Upper lobe of left lung (tissue), 4 donors: Measurements from ENCODE around the gene SYCP2L.

Experiments
- POLR2A ChIP-seq, 4 donors: fragments of 450-650 bp; IDR thresholded peaks; one replicate each; pipeline ENCODE4 v1.5.1; 2016 to 2017; ENCODE audit warnings: antibody characterized with exemption in 4 of 4, mild to moderate bottlenecking in 2 of 4
- POLR2AphosphoS5 ChIP-seq, 2 donors: sonication (generic); formaldehyde crosslinking; IDR thresholded peaks; one replicate each; pipeline ENCODE4 v1.5.1; 2017; ENCODE audit warnings: antibody characterized with exemption in 2 of 2
- TF ChIP-seq, protein P1 (sequence below), 6 experiments: fragments of 450-650 bp in 4 of 6; fragments of 200-600 bp in 2 of 6; sonication (generic) in 2 of 6; IDR thresholded peaks; one replicate each; pipeline ENCODE4 v1.5.1; 2016 to 2019; ENCODE audit warnings: antibody characterized with exemption in 6 of 6

DNA sequence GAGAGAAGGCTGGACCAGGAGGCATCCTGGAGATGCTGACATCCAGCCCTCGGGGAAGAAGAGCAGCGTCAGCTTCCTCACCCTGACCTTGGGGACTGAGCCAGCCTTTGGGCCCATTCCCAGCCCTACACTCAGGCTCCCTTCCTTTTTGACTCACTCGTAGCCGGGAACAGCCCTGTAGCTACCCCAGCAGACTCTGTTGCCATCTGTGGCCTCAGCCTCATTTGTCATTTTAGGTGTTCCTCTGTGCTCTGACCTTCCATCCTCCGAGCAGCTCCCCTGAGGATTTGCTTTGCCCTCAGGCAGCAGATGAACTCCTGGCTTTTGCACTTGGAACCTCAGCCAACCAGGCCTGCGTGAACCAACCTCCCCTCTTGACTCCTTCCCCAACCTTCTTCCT is 89.7 kb downstream of the SYCP2L start:
- TF ChIP-seq, protein P1, sequence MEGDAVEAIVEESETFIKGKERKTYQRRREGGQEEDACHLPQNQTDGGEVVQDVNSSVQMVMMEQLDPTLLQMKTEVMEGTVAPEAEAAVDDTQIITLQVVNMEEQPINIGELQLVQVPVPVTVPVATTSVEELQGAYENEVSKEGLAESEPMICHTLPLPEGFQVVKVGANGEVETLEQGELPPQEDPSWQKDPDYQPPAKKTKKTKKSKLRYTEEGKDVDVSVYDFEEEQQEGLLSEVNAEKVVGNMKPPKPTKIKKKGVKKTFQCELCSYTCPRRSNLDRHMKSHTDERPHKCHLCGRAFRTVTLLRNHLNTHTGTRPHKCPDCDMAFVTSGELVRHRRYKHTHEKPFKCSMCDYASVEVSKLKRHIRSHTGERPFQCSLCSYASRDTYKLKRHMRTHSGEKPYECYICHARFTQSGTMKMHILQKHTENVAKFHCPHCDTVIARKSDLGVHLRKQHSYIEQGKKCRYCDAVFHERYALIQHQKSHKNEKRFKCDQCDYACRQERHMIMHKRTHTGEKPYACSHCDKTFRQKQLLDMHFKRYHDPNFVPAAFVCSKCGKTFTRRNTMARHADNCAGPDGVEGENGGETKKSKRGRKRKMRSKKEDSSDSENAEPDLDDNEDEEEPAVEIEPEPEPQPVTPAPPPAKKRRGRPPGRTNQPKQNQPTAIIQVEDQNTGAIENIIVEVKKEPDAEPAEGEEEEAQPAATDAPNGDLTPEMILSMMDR (IDR thresholded peaks at IDR 0.05) = no peak
- no peak for TF ChIP-seq POLR2AphosphoS5 (IDR thresholded peaks at IDR 0.05)
- no peak for TF ChIP-seq POLR2A (IDR thresholded peaks at IDR 0.05)
